Measurements from ENCODE around the gene CSF1.

CSF1 gene

GRCh38 chr1:109892561-109893368 lies 17.9 kb upstream of the CSF1 start:
- Histone ChIP-seq H3K27me3 (ENCODE audit: control insufficient read depth, insufficient read depth, low read length) (no peaks in the 10 kb centered on the region), H3K36me3 (ENCODE audit: control insufficient read depth, insufficient read depth, low read length) (no peaks in the 10 kb centered on the region), H3K9me3 (ENCODE audit: control insufficient read depth, insufficient read depth, low read length) (no peaks in the 10 kb centered on the region), H3K4me1 (ENCODE audit: control insufficient read depth, insufficient read depth, low read length) (no peaks in the 10 kb centered on the region), H3K4me3 (ENCODE audit: low read length) (no peak overlapping the region), H3K27ac (ENCODE audit: low read length) (no peak overlapping the region)
- WGBS (ENCODE audit: insufficient coverage, insufficient read length): no CpG with 5 or more reads among the region's 10 CpGs
- no peak for DNase-seq (ENCODE audit: low read depth, low spot score)

GRCh38 chr1:109893532-109894171 lies 17.0 kb upstream of the CSF1 start:
- no CpG with 5 or more reads among the region's 7 CpGs for WGBS (ENCODE audit: insufficient coverage, insufficient read length)
- Histone ChIP-seq H3K9me3 (ENCODE audit: control insufficient read depth, insufficient read depth, low read length) (no peaks in the 10 kb centered on the region), H3K4me3 (ENCODE audit: low read length) (no peak overlapping the region), H3K27ac (ENCODE audit: low read length) (no peak overlapping the region), H3K36me3 (ENCODE audit: control insufficient read depth, insufficient read depth, low read length) (no peaks in the 10 kb centered on the region), H3K27me3 (ENCODE audit: control insufficient read depth, insufficient read depth, low read length) (no peaks in the 10 kb centered on the region), H3K4me1 (ENCODE audit: control insufficient read depth, insufficient read depth, low read length) (no peaks in the 10 kb centered on the region)
- DNase-seq (ENCODE audit: low read depth, low spot score): no peak

- Histone ChIP-seq H3K36me3 (ENCODE audit: control insufficient read depth, insufficient read depth, low read length) (no peaks in the 10 kb centered on the region), H3K4me1 (ENCODE audit: control insufficient read depth, insufficient read depth, low read length) (no peaks in the 10 kb centered on the region), H3K4me3 (ENCODE audit: low read length) (no peak overlapping the region), H3K27me3 (ENCODE audit: control insufficient read depth, insufficient read depth, low read length) (no peaks in the 10 kb centered on the region), H3K27ac (ENCODE audit: low read length) (no peak overlapping the region), H3K9me3 (ENCODE audit: control insufficient read depth, insufficient read depth, low read length) (no peaks in the 10 kb centered on the region)
- DNase-seq (ENCODE audit: low read depth, low spot score): no peak
- WGBS (ENCODE audit: insufficient coverage, insufficient read length): no CpG with 5 or more reads among the region's 8 CpGs
Observed at GRCh38 chr1:109894823-109895719, 15.6 kb upstream of the CSF1 start.

GRCh38 chr1:109895720-109896504 lies 14.7 kb upstream of the CSF1 start:
- Histone ChIP-seq H3K4me3 (ENCODE audit: low read length) (no peak overlapping the region), H3K9me3 (ENCODE audit: control insufficient read depth, insufficient read depth, low read length) (no peaks in the 10 kb centered on the region), H3K36me3 (ENCODE audit: control insufficient read depth, insufficient read depth, low read length) (no peaks in the 10 kb centered on the region), H3K27me3 (ENCODE audit: control insufficient read depth, insufficient read depth, low read length) (no peaks in the 10 kb centered on the region), H3K27ac (ENCODE audit: low read length) (no peak overlapping the region), H3K4me1 (ENCODE audit: control insufficient read depth, insufficient read depth, low read length) (no peaks in the 10 kb centered on the region)
- DNase-seq (ENCODE audit: low read depth, low spot score): no peak
- no CpG with 5 or more reads among the region's 16 CpGs for WGBS (ENCODE audit: insufficient coverage, insufficient read length)

- no peaks in the 10 kb centered on the region for H3K36me3 ChIP-seq (ENCODE audit: control insufficient read depth, insufficient read depth, low read length)
- no peak for DNase-seq (ENCODE audit: low read depth, low spot score)
- no peaks in the 10 kb centered on the region for H3K9me3 ChIP-seq (ENCODE audit: control insufficient read depth, insufficient read depth, low read length)
- WGBS (ENCODE audit: insufficient coverage, insufficient read length): no CpG with 5 or more reads among the region's 8 CpGs
- no peak overlapping the region for H3K27ac ChIP-seq (ENCODE audit: low read length)
- H3K4me1 ChIP-seq (ENCODE audit: control insufficient read depth, insufficient read depth, low read length): no peaks in the 10 kb centered on the region
- no peaks in the 10 kb centered on the region for H3K27me3 ChIP-seq (ENCODE audit: control insufficient read depth, insufficient read depth, low read length)
- H3K4me3 ChIP-seq (ENCODE audit: low read length): no peak overlapping the region
Observed at GRCh38 chr1:109896681-109897080, 14.0 kb upstream of the CSF1 start.

- no CpG with 5 or more reads among the region's 7 CpGs for WGBS (ENCODE audit: insufficient coverage, insufficient read length)
- H3K9me3 ChIP-seq (ENCODE audit: control insufficient read depth, insufficient read depth, low read length): no peaks in the 10 kb centered on the region
- no peak overlapping the region for H3K4me3 ChIP-seq (ENCODE audit: low read length)
- no peaks in the 10 kb centered on the region for H3K36me3 ChIP-seq (ENCODE audit: control insufficient read depth, insufficient read depth, low read length)
- H3K27ac ChIP-seq (ENCODE audit: low read length): no peak overlapping the region
- DNase-seq (ENCODE audit: low read depth, low spot score): no peak
- H3K27me3 ChIP-seq (ENCODE audit: control insufficient read depth, insufficient read depth, low read length): no peaks in the 10 kb centered on the region
- H3K4me1 ChIP-seq (ENCODE audit: control insufficient read depth, insufficient read depth, low read length): no peaks in the 10 kb centered on the region
Observed at GRCh38 chr1:109897259-109897955, 13.2 kb upstream of the CSF1 start.

- H3K4me1 ChIP-seq (ENCODE audit: control insufficient read depth, insufficient read depth, low read length): no peaks in the 10 kb centered on the region
- no peaks in the 10 kb centered on the region for H3K27me3 ChIP-seq (ENCODE audit: control insufficient read depth, insufficient read depth, low read length)
- H3K9me3 ChIP-seq (ENCODE audit: control insufficient read depth, insufficient read depth, low read length): no peaks in the 10 kb centered on the region
- H3K36me3 ChIP-seq (ENCODE audit: control insufficient read depth, insufficient read depth, low read length): no peaks in the 10 kb centered on the region
- no peak for DNase-seq (ENCODE audit: low read depth, low spot score)
- no peak overlapping the region for H3K4me3 ChIP-seq (ENCODE audit: low read length)
- H3K27ac ChIP-seq (ENCODE audit: low read length): no peak overlapping the region
- no CpG with 5 or more reads among the region's 2 CpGs for WGBS (ENCODE audit: insufficient coverage, insufficient read length)
Observed at GRCh38 chr1:109898842-109899241, 11.8 kb upstream of the CSF1 start.

GRCh38 chr1:109901141-109901523 lies 9.5 kb upstream of the CSF1 start:
- WGBS (ENCODE audit: insufficient coverage, insufficient read length): no CpG with 5 or more reads among the region's 2 CpGs
- Histone ChIP-seq H3K27me3 (ENCODE audit: control insufficient read depth, insufficient read depth, low read length) (no peaks in the 10 kb centered on the region), H3K36me3 (ENCODE audit: control insufficient read depth, insufficient read depth, low read length) (no peaks in the 10 kb centered on the region), H3K4me3 (ENCODE audit: low read length) (no peak overlapping the region), H3K4me1 (ENCODE audit: control insufficient read depth, insufficient read depth, low read length) (no peaks in the 10 kb centered on the region), H3K9me3 (ENCODE audit: control insufficient read depth, insufficient read depth, low read length) (no peaks in the 10 kb centered on the region), H3K27ac (ENCODE audit: low read length) (no peak overlapping the region)
- DNase-seq (ENCODE audit: low read depth, low spot score): no peak

GRCh38 chr1:109901524-109902145 lies 9.0 kb upstream of the CSF1 start:
- DNase-seq (ENCODE audit: low read depth, low spot score): no peak
- no peak overlapping the region for H3K27ac ChIP-seq (ENCODE audit: low read length)
- no peaks in the 10 kb centered on the region for H3K4me1 ChIP-seq (ENCODE audit: control insufficient read depth, insufficient read depth, low read length)
- H3K36me3 ChIP-seq (ENCODE audit: control insufficient read depth, insufficient read depth, low read length): no peaks in the 10 kb centered on the region
- H3K27me3 ChIP-seq (ENCODE audit: control insufficient read depth, insufficient read depth, low read length): no peaks in the 10 kb centered on the region
- no CpG with 5 or more reads among the region's 4 CpGs for WGBS (ENCODE audit: insufficient coverage, insufficient read length)
- H3K9me3 ChIP-seq (ENCODE audit: control insufficient read depth, insufficient read depth, low read length): no peaks in the 10 kb centered on the region
- H3K4me3 ChIP-seq (ENCODE audit: low read length): no peak overlapping the region
